ENCODE measurements around the gene PRDM16.

- no peak for TF ChIP-seq CTCF (IDR thresholded peaks at IDR 0.05)
- no peak for TF ChIP-seq E2F4 (CRISPR knock-in tag; IDR thresholded peaks at IDR 0.05; ENCODE audit: borderline replicate concordance, low read depth)
- no peak for TF ChIP-seq AFF4 (CRISPR knock-in tag; IDR thresholded peaks at IDR 0.05; ENCODE audit: borderline replicate concordance)
- no peak for TF ChIP-seq ZNF232 (CRISPR knock-in tag; IDR thresholded peaks at IDR 0.05)
- TF ChIP-seq NFYB (CRISPR knock-in tag; conservative IDR thresholded peaks at IDR 0.05; ENCODE audit: low read depth): no peak
- TF ChIP-seq ZNF512 (CRISPR knock-in tag; IDR thresholded peaks at IDR 0.05; ENCODE audit: borderline replicate concordance): no peak
- no peak for TF ChIP-seq ATF2 (CRISPR knock-in tag; IDR thresholded peaks at IDR 0.05; ENCODE audit: borderline replicate concordance, low read depth)
- TF ChIP-seq ATF6 (CRISPR knock-in tag; IDR thresholded peaks at IDR 0.05): no peak
- TF ChIP-seq ATF1 (CRISPR knock-in tag; IDR thresholded peaks at IDR 0.05): no peak
These were observed 84.2 kb downstream of the PRDM16 start for GRCh38 chr1:3153197-3153596.
